ENCODE measurements around the gene CCNY. TPM values are rescaled to one million over a fixed set of nuclear protein-coding genes. Genes with fewer than 3 reads are reported as not detected.

Gene CCNY
- total RNA-seq, 3 donors from 2014 or later = 28.7 to 41.0 (median 36.1) TPM

GRCh38 chr10:35347121-35347562 is 10.8 kb downstream of the CCNY start:
- Histone ChIP-seq H3K36me3 (no peaks in the 10 kb centered on the region), H3K27ac (no peak overlapping the region), H3K4me3 (no peak overlapping the region), H3K9me3 (no peaks in the 10 kb centered on the region), H3K4me1 (no peaks in the 10 kb centered on the region), H3K27me3 (no peaks in the 10 kb centered on the region)
- intact Hi-C loops (cut with DNase I; ENCODE audit: low total_unique reads) = no loop called here
- DNase-seq (ENCODE audit: low spot score in 2 of 2) = no peak
- TF ChIP-seq POLR2A (IDR thresholded peaks at IDR 0.05) (no peak), POLR2AphosphoS5 (IDR thresholded peaks at IDR 0.05) (no peak), CTCF (IDR thresholded peaks at IDR 0.05) (no peak)

- intact Hi-C loops (cut with DNase I; ENCODE audit: low total_unique reads) = no loop called here
- no peaks in the 10 kb centered on the region for H3K4me1 ChIP-seq
- H3K36me3 ChIP-seq = no peaks in the 10 kb centered on the region
- no peak overlapping the region for H3K27ac ChIP-seq
- DNase-seq (ENCODE audit: low spot score in 2 of 2) = no peak
- H3K4me3 ChIP-seq = no peak overlapping the region
- H3K27me3 ChIP-seq = no peaks in the 10 kb centered on the region
- TF ChIP-seq POLR2A (IDR thresholded peaks at IDR 0.05) (no peak), CTCF (IDR thresholded peaks at IDR 0.05) (no peak), POLR2AphosphoS5 (IDR thresholded peaks at IDR 0.05) (no peak)
- H3K9me3 ChIP-seq = no peaks in the 10 kb centered on the region
These were observed 11.7 kb downstream of the CCNY start for GRCh38 chr10:35347899-35348608.

- intact Hi-C loops (cut with DNase I; ENCODE audit: low total_unique reads) = no loop called here
- Histone ChIP-seq H3K27ac (no peak overlapping the region), H3K4me3 (no peak overlapping the region), H3K36me3 (no peaks in the 10 kb centered on the region), H3K27me3 (no peaks in the 10 kb centered on the region), H3K4me1 (no peaks in the 10 kb centered on the region), H3K9me3 (no peaks in the 10 kb centered on the region)
- TF ChIP-seq CTCF (IDR thresholded peaks at IDR 0.05) (no peak), POLR2AphosphoS5 (IDR thresholded peaks at IDR 0.05) (no peak), POLR2A (IDR thresholded peaks at IDR 0.05) (no peak)
- no peak for DNase-seq (ENCODE audit: low spot score in 2 of 2)
These were observed 12.5 kb downstream of the CCNY start for GRCh38 chr10:35348609-35349388.

DNA sequence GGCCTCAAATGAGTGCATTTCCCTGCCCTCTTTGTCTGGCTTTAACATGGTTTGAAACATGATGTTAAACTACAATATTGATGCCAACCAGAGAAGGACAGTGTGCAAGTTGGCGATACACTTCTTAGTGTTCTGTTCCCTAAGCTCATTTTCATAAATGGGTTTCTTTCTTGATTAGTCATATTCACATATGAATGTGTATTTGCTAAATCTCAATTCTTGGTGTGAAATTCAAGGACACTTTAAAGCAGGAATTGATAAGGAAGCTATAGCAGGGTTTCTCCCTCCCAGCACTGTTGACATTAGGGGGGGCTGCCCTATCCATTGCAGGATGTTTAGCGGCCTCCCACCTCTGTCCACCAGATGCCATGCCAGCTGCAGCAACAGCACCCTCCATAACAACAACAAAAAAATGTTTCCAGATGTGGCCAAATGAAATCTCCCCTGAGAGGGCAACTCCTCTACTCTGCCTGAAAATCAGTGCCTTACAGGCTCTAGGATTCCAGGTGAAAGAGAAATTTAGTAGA is 13.1 kb downstream of the CCNY start:
- intact Hi-C loops (cut with DNase I; ENCODE audit: low total_unique reads) = no loop called here
- H3K36me3 ChIP-seq = no peaks in the 10 kb centered on the region

More for the DNA sequence above, 13.1 kb downstream of the CCNY start:
- TF ChIP-seq CTCF (IDR thresholded peaks at IDR 0.05) (no peak), POLR2A (IDR thresholded peaks at IDR 0.05) (no peak), POLR2AphosphoS5 (IDR thresholded peaks at IDR 0.05) (no peak)
- Histone ChIP-seq H3K27ac (no peak overlapping the region), H3K4me3 (no peak overlapping the region), H3K9me3 (no peaks in the 10 kb centered on the region), H3K4me1 (no peaks in the 10 kb centered on the region), H3K27me3 (no peaks in the 10 kb centered on the region)
- no peak for DNase-seq (ENCODE audit: low spot score in 2 of 2)
